Left ventricle myocardium inferior (tissue), 1 donor: Measurements from ENCODE around the gene SSBP2. TPM values are rescaled to one million over a fixed set of nuclear protein-coding genes. Genes with fewer than 3 reads are reported as not detected.

Experiments
- DNase-seq: peaks from one replicate; pipeline ENCODE4 v3.0.0-alpha.2; 2020
- H3K27ac ChIP-seq: fragments of 200-600 bp; replicated peaks from 2 replicates; pipeline ENCODE4 v1.8.0; 2021
- H3K27me3 ChIP-seq: fragments of 200-600 bp; 2 replicates; pipeline ENCODE4 v1.8.0; 2021; ENCODE audit warnings: low read depth
- H3K36me3 ChIP-seq: fragments of 200-600 bp; 2 replicates; pipeline ENCODE4 v1.8.0; 2021
- H3K4me1 ChIP-seq: fragments of 200-600 bp; 2 replicates; pipeline ENCODE4 v1.8.0; 2021
- H3K4me3 ChIP-seq: fragments of 200-600 bp; 2 replicates; pipeline ENCODE4 v1.8.0; 2021; ENCODE audit warnings: mild to moderate bottlenecking, moderate library complexity
- H3K9me3 ChIP-seq: fragments of 200-600 bp; replicated peaks from 2 replicates; pipeline ENCODE4 v1.8.0; 2021
- CTCF ChIP-seq: fragments of 200-600 bp; IDR thresholded peaks from 2 replicates; pipeline ENCODE4 v1.8.0; 2021; ENCODE audit warnings: antibody characterized with exemption, mild to moderate bottlenecking, borderline replicate concordance
- intact Hi-C: fragments of 100-400 bp; cut with micrococcal nuclease; formaldehyde crosslinking; loops from one replicate; pipeline ENCODE4 v1.11.0; 2022
- total RNA-seq: library from RNA; stranded (reverse); fragmentation: NEBNext Ultra II Directional; extraction: Animal tissue kit (Norgen Biotek cat#: 25700); gene quantifications from one replicate; pipeline ENCODE4 v1.2.1, GENCODE V29; 2021
- donor health status: DM: no; HTN: yes; CAD: no; lungs with severe emphysema.

SSBP2 gene
- total RNA-seq, 1 donor from 2014 or later = 40.7 TPM

- no peak overlapping the region for H3K27ac ChIP-seq
- no peaks in the 10 kb centered on the region for H3K9me3 ChIP-seq
- DNase-seq = no peak
- TF ChIP-seq CTCF = no peak
- intact Hi-C loops = no loop called here
- no peaks in the 10 kb centered on the region for H3K36me3 ChIP-seq
- H3K4me3 ChIP-seq = no peak overlapping the region
- H3K27me3 ChIP-seq = no peaks in the 10 kb centered on the region
- peaks cover under 1% of the 10 kb centered on the region for H3K4me1 ChIP-seq
These were observed 233.4 kb downstream of the SSBP2 start for GRCh38 chr5:81517462-81517861.

- no peak for TF ChIP-seq CTCF
- intact Hi-C loops = no loop called here
- DNase-seq = no peak
- H3K27me3 ChIP-seq = no peaks in the 10 kb centered on the region
- no peaks in the 10 kb centered on the region for H3K4me1 ChIP-seq
- no peaks in the 10 kb centered on the region for H3K36me3 ChIP-seq
- no peak overlapping the region for H3K27ac ChIP-seq
- H3K9me3 ChIP-seq = no peaks in the 10 kb centered on the region
- H3K4me3 ChIP-seq = no peak overlapping the region
These were observed 234.8 kb downstream of the SSBP2 start for GRCh38 chr5:81516091-81516490.

GRCh38 chr5:81513982-81514381 lies 236.9 kb downstream of the SSBP2 start:
- peak; percentile 21 for TF ChIP-seq CTCF
- Histone ChIP-seq H3K9me3 (no peaks in the 10 kb centered on the region), H3K4me1 (no peaks in the 10 kb centered on the region), H3K27ac (no peak overlapping the region), H3K36me3 (no peaks in the 10 kb centered on the region), H3K27me3 (no peaks in the 10 kb centered on the region), H3K4me3 (no peak overlapping the region)
- no peak for DNase-seq
- intact Hi-C loops = no loop called here

- intact Hi-C loops = no loop called here
These were observed 237.4 kb downstream of the SSBP2 start for GRCh38 chr5:81513473-81513872.

GRCh38 chr5:81506900-81507588 lies 243.9 kb downstream of the SSBP2 start:
- no peak for DNase-seq
- Histone ChIP-seq H3K4me3 (no peak overlapping the region), H3K27me3 (no peaks in the 10 kb centered on the region), H3K9me3 (no peaks in the 10 kb centered on the region), H3K36me3 (no peaks in the 10 kb centered on the region), H3K4me1 (peaks cover 28% of the 10 kb centered on the region), H3K27ac (peak overlapping the region; percentile 57)
- TF ChIP-seq CTCF = peak; percentile 92
- intact Hi-C loops = loop anchor here (5.0 kb wide), 3 partner anchors 240 to 660 kb away; no protein-coding TSS in a partner anchor

More at GRCh38 chr5:81513473-81513872, 237.4 kb downstream of the SSBP2 start:
- Histone ChIP-seq H3K4me3 (no peak overlapping the region), H3K36me3 (no peaks in the 10 kb centered on the region), H3K4me1 (no peaks in the 10 kb centered on the region), H3K9me3 (no peaks in the 10 kb centered on the region), H3K27me3 (no peaks in the 10 kb centered on the region), H3K27ac (no peak overlapping the region)
- no peak for TF ChIP-seq CTCF
- DNase-seq = no peak
